A673 (cell line): ENCODE measurements around the gene EPHA8.

Experiments
- CTCF ChIP-seq: fragments of 300-800, 200-600 bp; sonication (generic); conservative IDR thresholded peaks from 2 replicates; pipeline ENCODE4 v1.5.1; 2017; ENCODE audit warnings: low read depth, mild to moderate bottlenecking, antibody characterized with exemption, low read length, moderate library complexity, mixed read lengths
- EZH2 ChIP-seq: fragments of 200-600 bp; sonication (generic); IDR thresholded peaks from 2 replicates; pipeline ENCODE4 v1.6.1; 2017; ENCODE audit warnings: borderline replicate concordance, low read depth, mild to moderate bottlenecking, mixed read lengths, antibody characterized with exemption, low read length; ENCODE audit not compliant: poor library complexity, severe bottlenecking

GRCh38 chr1:22600817-22601605 is 37.7 kb downstream of the EPHA8 start:
- TF ChIP-seq CTCF (no peak), EZH2 (no peak)
